H4 (cell line): Measurements from ENCODE around the gene NUDT4B. TPM values are rescaled to one million over a fixed set of nuclear protein-coding genes. Genes with fewer than 3 reads are reported as not detected.
"Not testable (repeated sequence)": the region's sequence is repeated elsewhere in the genome, so short reads cannot be mapped to it uniquely, and the experiment has no call there.

Source experiments
- DNase-seq: peaks from one replicate; pipeline ENCODE4 v3.0.0-alpha.2; 2015; ENCODE audit warnings: low spot score
- total RNA-seq: library from RNA; depleted of rRNA; stranded (reverse); fragments of >200 nt; shearing (Covaris generic); gene quantifications from 2 replicates; pipeline ENCODE4 v1.2.3, GENCODE V29; 2014

The NUDT4B gene
- total RNA-seq, 1 experiment from 2014 or later: 12.2 TPM

- not testable (repeated sequence) for DNase-seq
Measured at GRCh38 chr1:148735538-148735937, 13.0 kb upstream of the NUDT4B start.

DNA sequence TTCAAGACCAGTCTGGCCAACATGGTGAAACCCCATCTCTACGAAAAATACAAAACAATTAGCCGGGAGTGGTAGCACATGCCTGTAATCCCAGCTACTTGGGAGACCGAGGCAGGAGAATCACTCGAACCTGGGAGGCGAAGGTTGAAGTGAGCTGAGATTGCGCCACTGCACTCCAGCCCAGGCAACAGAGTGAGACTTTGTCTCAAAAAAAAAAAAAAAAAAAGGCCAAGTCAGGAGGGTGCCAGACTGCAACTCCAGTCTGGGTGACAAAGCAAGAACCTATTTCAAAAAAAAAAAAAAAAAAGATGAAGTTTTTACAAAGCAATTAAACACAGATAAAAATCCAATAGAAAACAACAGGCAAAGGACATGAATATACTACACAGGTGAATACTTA lies 9.9 kb upstream of the NUDT4B start:
- not testable (repeated sequence) for DNase-seq

- DNase-seq: not testable (repeated sequence)
Measured at GRCh38 chr1:148743200-148743599, 5.4 kb upstream of the NUDT4B start.

GRCh38 chr1:148743726-148744720 lies 4.6 kb upstream of the NUDT4B start:
- DNase-seq: not testable (repeated sequence)

DNA sequence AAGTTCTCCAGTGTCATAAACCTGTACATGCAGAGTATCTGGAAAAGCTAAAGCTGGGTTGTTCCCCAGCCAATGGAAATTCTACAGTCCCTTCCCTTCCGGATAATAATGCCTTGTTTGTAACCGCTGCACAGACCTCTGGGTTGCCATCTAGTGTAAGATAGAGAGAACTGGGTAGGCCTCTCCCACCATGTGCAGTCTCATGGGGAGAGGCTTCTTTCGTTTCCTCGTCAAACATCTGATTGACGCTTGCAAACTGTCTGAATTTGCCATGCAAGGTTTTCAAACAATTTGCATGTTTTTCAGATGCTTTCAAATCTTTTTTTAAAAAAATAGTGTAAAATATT lies 734 bp downstream of the NUDT4B start:
- not testable (repeated sequence) for DNase-seq

- not testable (repeated sequence) for DNase-seq
Measured at GRCh38 chr1:148756231-148756630, 7.7 kb downstream of the NUDT4B start.

DNA sequence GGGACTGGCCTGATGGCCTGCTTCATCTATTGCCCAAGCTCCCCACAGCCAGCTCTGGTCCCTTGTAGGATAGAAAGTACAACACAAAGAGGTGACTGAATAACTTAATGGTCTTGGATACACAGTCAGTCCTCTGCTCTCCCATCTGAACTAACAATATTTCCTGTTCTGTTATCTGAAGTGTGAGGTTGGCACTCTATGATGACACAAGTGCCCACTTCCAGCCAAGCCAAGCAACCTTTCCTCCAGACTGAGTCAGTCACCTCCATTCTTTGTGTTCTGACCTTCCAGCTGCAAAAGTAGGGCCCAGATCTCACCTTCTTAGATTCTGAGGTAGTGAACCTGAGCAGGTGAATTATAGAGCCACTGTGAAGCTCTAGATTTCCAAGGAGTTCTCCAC lies 8.9 kb downstream of the NUDT4B start:
- not testable (repeated sequence) for DNase-seq

GRCh38 chr1:148758412-148758811 lies 9.8 kb downstream of the NUDT4B start:
- not testable (repeated sequence) for DNase-seq

DNA sequence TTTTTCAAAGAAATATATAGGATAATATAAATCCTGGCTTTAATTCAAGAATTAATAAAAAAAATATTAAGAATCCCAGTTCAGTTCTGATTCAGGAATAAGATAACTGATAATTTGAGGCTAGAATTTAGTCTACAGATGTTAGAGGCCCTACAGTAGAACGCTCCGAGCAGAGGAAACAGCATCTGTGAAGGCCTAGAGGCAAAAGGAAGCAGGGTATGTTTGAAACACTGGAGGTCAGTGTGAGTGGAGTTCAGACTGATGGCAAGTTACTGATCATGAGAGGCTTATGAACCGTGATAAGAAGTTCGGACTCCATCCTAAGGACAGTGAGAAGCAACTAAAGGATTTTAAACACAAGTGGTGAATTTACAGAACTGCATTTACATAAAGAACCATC lies 10.4 kb downstream of the NUDT4B start:
- not testable (repeated sequence) for DNase-seq

GRCh38 chr1:148759749-148760148 lies 11.2 kb downstream of the NUDT4B start:
- not testable (repeated sequence) for DNase-seq

GRCh38 chr1:148760206-148760605 lies 11.6 kb downstream of the NUDT4B start:
- DNase-seq: not testable (repeated sequence)

DNA sequence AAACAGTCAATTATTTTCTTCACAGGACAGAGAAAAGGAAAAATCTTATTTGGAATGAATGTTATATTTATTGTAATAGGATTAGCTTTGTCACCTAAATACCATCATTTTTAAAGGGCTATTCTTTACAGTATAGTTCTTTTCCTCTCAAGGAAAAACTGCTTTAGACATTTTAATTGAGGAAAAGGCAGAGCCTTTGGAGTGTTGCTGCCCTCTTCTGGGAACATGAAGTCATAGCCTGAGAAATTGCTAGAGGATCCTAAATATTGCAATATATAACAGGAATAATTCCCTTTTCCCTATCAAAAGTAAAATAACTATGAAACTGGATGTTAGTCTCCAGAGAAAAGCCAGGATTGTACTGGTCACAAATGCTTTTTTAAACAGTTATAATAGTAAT lies 12.8 kb downstream of the NUDT4B start:
- not testable (repeated sequence) for DNase-seq

DNA sequence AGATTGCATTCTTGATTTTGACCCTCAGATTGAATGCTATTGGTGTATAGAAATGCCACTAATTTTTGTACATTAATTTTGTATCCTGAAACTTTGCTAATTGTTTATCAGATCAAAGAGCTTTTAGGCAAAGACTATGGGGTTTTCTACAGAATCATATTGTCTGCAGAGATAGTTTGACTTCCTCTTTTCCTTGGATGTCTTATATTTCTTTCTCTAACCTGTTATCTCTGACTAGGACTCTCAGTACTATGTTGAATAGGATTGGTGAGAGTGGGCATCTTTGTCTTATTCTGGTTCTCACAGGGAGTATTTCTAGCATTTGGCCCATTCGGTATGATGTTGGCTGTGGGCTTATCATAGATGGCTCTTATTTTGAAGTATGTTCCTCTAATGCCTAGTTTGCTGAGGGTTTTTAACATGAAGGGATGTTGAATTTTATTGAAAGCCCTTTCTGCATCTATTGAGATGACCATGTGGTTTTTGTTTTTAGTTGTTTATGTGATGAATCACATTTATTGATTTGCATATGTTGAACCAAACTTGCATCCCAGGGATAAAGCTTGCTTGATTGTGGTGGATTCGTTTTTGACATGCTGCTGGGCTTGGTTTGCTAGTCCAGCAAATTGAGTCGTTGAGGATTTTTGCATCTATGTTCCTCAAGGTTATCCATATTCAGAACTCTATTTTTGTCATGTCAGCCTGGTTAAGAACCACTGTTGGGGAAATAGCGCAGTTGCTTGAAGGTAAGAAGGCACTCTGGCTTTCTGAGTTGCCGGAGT lies 16.9 kb downstream of the NUDT4B start:
- DNase-seq: not testable (repeated sequence)

DNA sequence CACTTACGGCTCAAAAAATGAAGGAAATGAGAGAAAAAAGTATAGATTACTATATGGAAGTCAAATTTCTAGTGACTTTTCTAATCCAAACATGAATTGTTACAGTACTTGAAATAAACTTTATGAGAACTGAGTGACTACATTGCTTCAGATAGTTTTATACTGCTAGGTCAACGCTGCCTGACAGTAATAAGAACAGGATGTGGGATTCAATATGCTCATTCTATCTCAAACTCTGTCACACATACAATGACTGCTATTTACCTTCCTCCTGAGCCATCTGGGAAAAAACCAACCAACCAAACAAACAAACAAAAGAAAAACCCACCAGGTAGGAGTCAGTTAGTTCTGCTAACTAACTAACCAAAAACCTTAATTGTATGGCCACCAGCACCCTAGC lies 20.0 kb downstream of the NUDT4B start:
- DNase-seq: not testable (repeated sequence)

DNA sequence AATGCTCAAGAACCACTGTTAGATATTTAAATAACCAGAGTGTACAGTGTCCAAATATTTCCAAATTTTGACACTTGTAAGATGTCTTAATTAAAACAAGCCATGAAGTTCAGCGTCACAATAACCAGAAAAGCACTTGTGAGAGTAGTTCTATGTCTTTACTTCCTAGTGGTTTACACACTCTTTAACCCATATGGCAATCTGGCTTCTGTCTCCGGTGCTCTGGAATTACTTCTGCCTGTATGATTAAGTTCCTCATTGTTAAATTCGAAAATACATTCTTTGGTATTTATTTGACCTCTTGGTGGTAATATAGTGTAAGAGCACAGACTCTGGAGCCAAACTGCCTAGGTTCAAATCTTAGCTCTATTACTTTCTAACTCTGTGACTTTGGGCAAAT lies 20.9 kb downstream of the NUDT4B start:
- DNase-seq: not testable (repeated sequence)

GRCh38 chr1:148773690-148774089 lies 25.1 kb downstream of the NUDT4B start:
- DNase-seq: not testable (repeated sequence)

GRCh38 chr1:148774102-148774501 lies 25.5 kb downstream of the NUDT4B start:
- DNase-seq: not testable (repeated sequence)

DNA sequence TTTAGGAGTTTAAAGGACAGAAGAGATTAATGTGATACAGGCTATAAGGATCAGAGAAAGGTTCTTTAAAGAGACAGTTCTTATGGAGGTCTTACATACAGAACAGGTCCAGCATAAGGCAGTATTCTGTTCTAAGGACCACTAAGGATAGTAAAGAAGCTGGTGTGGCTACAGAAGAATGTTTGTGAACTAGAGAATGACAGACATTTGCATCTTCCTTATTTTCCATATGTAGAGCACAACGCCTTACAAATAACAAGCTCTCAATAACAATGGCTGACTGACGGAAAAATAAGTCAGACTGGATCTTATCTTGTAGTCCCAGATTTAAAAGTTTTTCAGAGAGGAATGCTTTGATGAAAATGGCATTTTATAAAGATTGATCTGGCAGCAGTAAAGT lies 26.7 kb downstream of the NUDT4B start:
- not testable (repeated sequence) for DNase-seq

- DNase-seq: not testable (repeated sequence)
Measured at GRCh38 chr1:148777649-148778048, 29.1 kb downstream of the NUDT4B start.

DNA sequence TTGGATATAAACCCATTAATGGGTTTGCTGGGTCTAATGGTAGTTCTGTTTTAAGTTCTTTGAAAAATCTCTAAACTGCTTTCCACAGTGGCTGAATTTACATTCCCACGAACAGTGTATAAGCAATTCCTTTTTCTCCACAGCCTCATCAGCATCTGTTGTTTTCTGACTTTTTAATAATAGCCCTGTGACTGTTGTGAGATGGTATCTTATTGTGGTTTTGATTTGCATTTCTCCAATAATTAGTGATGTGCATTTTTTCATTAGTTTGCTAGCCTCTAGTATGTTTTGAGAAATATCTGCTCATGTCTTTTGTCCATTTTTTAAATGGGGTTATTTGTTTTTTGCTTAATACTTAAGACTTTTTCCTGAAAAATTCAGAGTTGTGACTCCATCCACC lies 31.8 kb downstream of the NUDT4B start:
- not testable (repeated sequence) for DNase-seq

DNA sequence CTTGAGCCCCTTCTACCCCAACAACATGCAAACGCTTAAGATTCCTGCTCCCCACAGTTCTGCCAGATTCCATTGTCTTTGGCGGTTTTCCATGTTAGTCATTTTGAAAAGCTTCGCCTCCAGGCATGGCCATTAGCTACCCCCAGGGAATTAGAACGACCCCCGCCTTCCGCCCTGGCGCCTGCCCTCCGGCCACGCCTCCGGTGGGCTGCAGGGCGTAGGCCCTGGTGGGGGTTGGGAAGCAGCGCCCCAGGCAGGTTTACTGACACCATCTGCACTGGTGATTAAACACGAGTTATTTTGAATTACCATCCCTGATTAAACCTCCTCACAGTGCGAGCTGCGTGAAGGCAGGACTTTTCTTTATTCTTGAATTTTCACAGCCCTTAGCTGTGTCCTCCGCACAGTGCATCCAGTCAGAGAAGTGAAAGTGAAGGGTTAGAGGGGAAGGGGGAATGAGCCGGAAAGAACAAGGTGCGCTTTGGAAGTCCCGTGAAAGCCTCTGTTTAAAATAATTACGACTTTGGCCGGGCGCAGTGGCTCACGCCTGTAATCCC lies 43.0 kb downstream of the NUDT4B start:
- DNase-seq: not testable (repeated sequence)

DNA sequence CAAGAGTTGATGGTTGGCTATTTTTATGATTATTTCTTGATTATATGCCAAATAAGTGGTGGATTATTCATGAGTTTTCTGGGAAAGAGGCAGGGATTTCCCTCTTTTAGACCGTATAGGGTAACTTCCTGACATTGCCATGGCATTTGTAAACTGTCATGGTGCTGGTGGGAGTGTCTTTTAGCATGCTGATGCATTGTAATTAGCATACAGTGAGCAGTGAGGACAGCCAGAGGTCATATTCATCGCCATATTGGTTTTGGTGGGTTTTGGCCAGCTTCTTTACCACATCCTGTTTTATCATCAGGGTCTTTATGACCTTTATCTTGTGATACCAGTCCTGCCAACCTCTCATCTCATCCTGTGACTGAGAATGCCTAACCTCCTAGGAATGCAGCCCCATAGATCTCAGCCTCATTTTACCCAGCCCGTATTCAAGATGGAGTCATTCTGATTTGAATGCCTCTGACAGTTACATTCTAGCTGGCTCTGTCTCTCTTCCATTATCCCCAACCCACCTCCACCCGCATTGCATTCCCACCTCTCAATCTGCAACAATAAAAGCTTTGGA lies 45.3 kb downstream of the NUDT4B start:
- DNase-seq: not testable (repeated sequence)
